IPS-NIHi11 (cell line): ENCODE data around the gene TSHZ1.

Experiments
- DNase-seq: peaks from one replicate; pipeline ENCODE4 v3.0.0; 2012; ENCODE audit warnings: mixed read lengths, low spot score

Gene TSHZ1

GRCh38 chr18:75221897-75222296 is 11.3 kb downstream of the TSHZ1 start:
- DNase-seq: no peak

- no peak for DNase-seq
Observed at GRCh38 chr18:75222407-75222806, 11.8 kb downstream of the TSHZ1 start.

- DNase-seq: no peak
Observed at GRCh38 chr18:75223687-75224347, 13.2 kb downstream of the TSHZ1 start.

GRCh38 chr18:75226286-75226955 is 15.8 kb downstream of the TSHZ1 start:
- DNase-seq: no peak

- DNase-seq: no peak
Observed at GRCh38 chr18:75226956-75227316, 16.3 kb downstream of the TSHZ1 start.

- no peak for DNase-seq
Observed at GRCh38 chr18:75227535-75228296, 17.1 kb downstream of the TSHZ1 start.

- no peak for DNase-seq
Observed at GRCh38 chr18:75228967-75229366, 18.4 kb downstream of the TSHZ1 start.

GRCh38 chr18:75229437-75229836 is 18.8 kb downstream of the TSHZ1 start:
- DNase-seq: no peak

GRCh38 chr18:75230163-75231052 is 19.8 kb downstream of the TSHZ1 start:
- DNase-seq: no peak

- DNase-seq: no peak
Observed at GRCh38 chr18:75231053-75231406, 20.4 kb downstream of the TSHZ1 start.

- DNase-seq: no peak
Observed at GRCh38 chr18:75234901-75235300, 24.3 kb downstream of the TSHZ1 start.

- no peak for DNase-seq
Observed at GRCh38 chr18:75235896-75236295, 25.3 kb downstream of the TSHZ1 start.

GRCh38 chr18:75238100-75238499 is 27.5 kb downstream of the TSHZ1 start:
- no peak for DNase-seq

GRCh38 chr18:75238786-75239185 is 28.2 kb downstream of the TSHZ1 start:
- DNase-seq: no peak

- no peak for DNase-seq
Observed at GRCh38 chr18:75240433-75240832, 29.8 kb downstream of the TSHZ1 start.

GRCh38 chr18:75241705-75242104 is 31.1 kb downstream of the TSHZ1 start:
- no peak for DNase-seq

GRCh38 chr18:75244351-75245313 is 34.0 kb downstream of the TSHZ1 start:
- peak; percentile 74 for DNase-seq

- no peak for DNase-seq
Observed at GRCh38 chr18:75246721-75247610, 36.4 kb downstream of the TSHZ1 start.

GRCh38 chr18:75247611-75248421 is 37.2 kb downstream of the TSHZ1 start:
- no peak for DNase-seq
